Keratinocyte (primary cell): Measurements from ENCODE around the gene ZNF816. TPM values are rescaled to one million over a fixed set of nuclear protein-coding genes. Genes with fewer than 3 reads are reported as not detected.

Source experiments
- DNase-seq: peaks from one replicate; pipeline ENCODE4 v3.0.0-alpha.2; 2011; ENCODE audit warnings: low read depth, missing footprints, low spot score
- FAIRE-seq: peaks from 2 replicates; lab custom pipeline; 2011; peaks lifted over from hg19 to GRCh38; lab: Jason Lieb, UNC
- H2AFZ ChIP-seq: 2 replicates; pipeline ENCODE4 v1.6.0; 2012; ENCODE audit warnings: low read length, control low read depth, inconsistent platforms; ENCODE audit not compliant: control insufficient read depth
- H3K27ac ChIP-seq: 2 replicates; pipeline ENCODE4 v1.5.1; 2011; ENCODE audit warnings: low read length; ENCODE audit not compliant: control insufficient read depth, insufficient read depth
- H3K27me3 ChIP-seq: 3 replicates; pipeline ENCODE4 v1.6.0; 2011; ENCODE audit warnings: low read length; ENCODE audit not compliant: control insufficient read depth, insufficient read depth; ENCODE audit errors: extremely low read depth
- H3K36me3 ChIP-seq, 2 experiments: 2 replicates in 1 of 2; 3 replicates in 1 of 2; pipeline ENCODE4 v1.5.1; 2011; ENCODE audit warnings: low read length in 2 of 2, mild to moderate bottlenecking in 1 of 2; ENCODE audit not compliant: control insufficient read depth in 2 of 2, insufficient read depth in 2 of 2; ENCODE audit errors: extremely low read depth in 1 of 2
- H3K4me1 ChIP-seq: 3 replicates; pipeline ENCODE4 v1.5.1; 2011; ENCODE audit warnings: low read length; ENCODE audit not compliant: control insufficient read depth, insufficient read depth; ENCODE audit errors: extremely low read depth
- H3K4me2 ChIP-seq: 3 replicates; pipeline ENCODE4 v1.6.0; 2011; ENCODE audit warnings: low read depth, low read length; ENCODE audit not compliant: control insufficient read depth, insufficient read depth; ENCODE audit errors: extremely low read depth
- H3K4me3 ChIP-seq, 3 experiments: fragments of 200-600 bp in 1 of 3; sonication (generic) in 1 of 3; 2 replicates in 2 of 3; 3 replicates in 1 of 3; pipeline ENCODE4 v1.5.1; 2011 to 2016; ENCODE audit warnings: low read length in 3 of 3, mild to moderate bottlenecking in 3 of 3, control low read depth in 2 of 3, inconsistent platforms in 1 of 3, low read depth in 1 of 3, mixed read lengths in 1 of 3, mixed run types in 1 of 3, moderate library complexity in 1 of 3; ENCODE audit not compliant: control insufficient read depth in 2 of 3, insufficient read depth in 2 of 3; ENCODE audit errors: extremely low read depth in 1 of 3
- H3K79me2 ChIP-seq: 2 replicates; pipeline ENCODE4 v1.6.0; 2012; ENCODE audit warnings: low read length; ENCODE audit not compliant: control insufficient read depth, insufficient read depth
- H3K9ac ChIP-seq: 3 replicates; pipeline ENCODE4 v1.6.0; 2011; ENCODE audit warnings: low read length; ENCODE audit not compliant: control insufficient read depth, insufficient read depth; ENCODE audit errors: extremely low read depth
- H3K9me1 ChIP-seq: 3 replicates; pipeline ENCODE4 v1.6.0; 2011; ENCODE audit warnings: low read length; ENCODE audit not compliant: control insufficient read depth, insufficient read depth; ENCODE audit errors: extremely low read depth
- H3K9me3 ChIP-seq: 2 replicates; pipeline ENCODE4 v1.5.1; 2012; ENCODE audit warnings: low read depth, low read length; ENCODE audit not compliant: control insufficient read depth
- H4K20me1 ChIP-seq: 3 replicates; pipeline ENCODE4 v1.6.0; 2011; ENCODE audit warnings: low read length; ENCODE audit not compliant: control insufficient read depth, insufficient read depth; ENCODE audit errors: extremely low read depth
- CTCF ChIP-seq, 3 experiments: IDR thresholded peaks in 1 of 3; conservative IDR thresholded peaks in 1 of 3; optimal IDR thresholded peaks in 1 of 3; 2 replicates in 2 of 3; 3 replicates in 1 of 3; pipeline versions ENCODE3 to v1.5.1; 2011; ENCODE audit warnings: low read length in 3 of 3, mild to moderate bottlenecking in 3 of 3, moderate library complexity in 2 of 3, control low read depth in 1 of 3, inconsistent platforms in 1 of 3; ENCODE audit not compliant: insufficient read depth in 2 of 3; ENCODE audit errors: extremely low read depth in 1 of 3
- EZH2 ChIP-seq: IDR thresholded peaks from one replicate; pipeline ENCODE4 v1.6.1; 2012; ENCODE audit warnings: inconsistent platforms, mild to moderate bottlenecking, low read length, moderate library complexity
- dilution Hi-C: fragments of 300-500 bp; cut with MboI; formaldehyde crosslinking; loops from one replicate; pipeline ENCODE4 v1.7.0; 2020; ENCODE audit warnings: low sequenced_read_pairs; ENCODE audit not compliant: extremely low pct_ligation_motif_present
- polyA plus RNA-seq, 5 experiments: library from polyadenylated mRNA; depleted of rRNA in 3 of 5; stranded (reverse) in 3 of 5; stranded (forward) in 1 of 5; unstranded in 1 of 5; fragments of >200 nt; gene quantifications; 1 replicate in 1 of 5; 2 replicates in 3 of 5; 3 replicates in 1 of 5; pipeline versions ENCODE4 v1.2.1 to v1.2.3, GENCODE V29; 2011 to 2012; ENCODE audit warnings: missing spikeins in 2 of 5, low read depth in 1 of 5, low replicate concordance in 1 of 5

ZNF816 gene
- polyA plus RNA-seq, 1 donor (not counting 4 experiments of a cell fraction or from before 2014, with no cell fraction given), result 4.3 TPM

GRCh38 chr19:52963247-52963618 lies 552 bp upstream of the ZNF816 start:
- Histone ChIP-seq H3K4me2 (peak overlapping the region; percentile 90), H3K79me2 (peaks cover 15% of the 10 kb centered on the region), H4K20me1 (no peaks in the 10 kb centered on the region), H3K9me3 (peaks cover 6% of the 10 kb centered on the region), H3K27me3 (no peaks in the 10 kb centered on the region), H3K9ac (peak overlapping the region; percentile 62), H3K27ac (peak overlapping the region; percentile 33), H2AFZ (peak overlapping the region; percentile 93), H3K4me1 (peaks cover 11% of the 10 kb centered on the region), H3K4me3 (peak overlapping the region; percentile 75 to 84 (median 78)), H3K9me1 (no peaks in the 10 kb centered on the region), H3K36me3 (peaks cover 0 to 3% of the 10 kb centered on the region in 2 experiments)
- FAIRE-seq (no peak), DNase-seq (no peak)
- no peak for TF ChIP-seq EZH2
- TF ChIP-seq CTCF (optimal IDR thresholded peaks at IDR 0.05 in 1 of 3, IDR thresholded peaks at IDR 0.05 in 1 of 3, conservative IDR thresholded peaks at IDR 0.05 in 1 of 3; ENCODE audit: extremely low read depth in 1 of 3, insufficient read depth in 2 of 3, low read length in 3 of 3), result no peak
- dilution Hi-C loops, result no loop called here

DNA sequence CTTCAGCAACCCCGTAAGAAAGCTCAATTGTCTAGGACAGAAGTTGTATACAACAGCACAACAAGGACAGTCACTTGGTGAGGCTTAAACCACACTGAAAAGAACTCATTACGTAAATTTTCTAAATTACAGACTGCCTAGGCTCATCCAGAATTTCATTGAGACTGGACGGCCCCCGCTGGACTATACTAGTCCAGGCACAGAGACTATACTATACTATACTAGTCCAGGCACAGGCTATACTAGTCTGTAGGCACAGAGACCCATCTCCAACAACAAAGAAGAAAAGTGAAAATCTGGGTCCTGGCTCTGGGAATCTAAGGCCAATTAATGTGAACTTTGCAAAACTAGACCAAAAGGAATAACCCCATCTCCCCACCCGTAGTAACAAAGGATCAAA lies 700 bp downstream of the ZNF816 start:
- peaks cover 15% of the 10 kb centered on the region for H3K79me2 ChIP-seq
- H3K9me1 ChIP-seq, result no peaks in the 10 kb centered on the region
- peaks cover 9% of the 10 kb centered on the region for H3K9me3 ChIP-seq
- peak overlapping the region; percentile 85 for H2AFZ ChIP-seq
- H3K4me2 ChIP-seq, result peak overlapping the region; percentile 83
- peaks cover 18% of the 10 kb centered on the region for H3K4me1 ChIP-seq
- no peak for TF ChIP-seq EZH2
- no peak for TF ChIP-seq CTCF (optimal IDR thresholded peaks at IDR 0.05 in 1 of 3, IDR thresholded peaks at IDR 0.05 in 1 of 3, conservative IDR thresholded peaks at IDR 0.05 in 1 of 3; ENCODE audit: extremely low read depth in 1 of 3, insufficient read depth in 2 of 3, low read length in 3 of 3)
- DNase-seq, result no peak
- no peaks in the 10 kb centered on the region for H4K20me1 ChIP-seq
- peak overlapping the region; percentile 79 for H3K9ac ChIP-seq
- no peak for FAIRE-seq
- H3K27me3 ChIP-seq, result no peaks in the 10 kb centered on the region
- H3K27ac ChIP-seq, result peak overlapping the region; percentile 57
- H3K4me3 ChIP-seq, result peak overlapping the region; percentile 77 to 84 (median 78)
- H3K36me3 ChIP-seq, result peaks cover 0 to 3% of the 10 kb centered on the region in 2 experiments
- dilution Hi-C loops, result no loop called here
